CD4-positive, alpha-beta T cell (primary cell): ENCODE data around the gene TRAF6. TPM values are rescaled to one million over a fixed set of nuclear protein-coding genes. Genes with fewer than 3 reads are reported as not detected.
A peak's percentile ranks its signal among the peaks of the same experiment; 100 is the strongest.
"Not testable (repeated sequence)": the region's sequence is repeated elsewhere in the genome, so short reads cannot be mapped to it uniquely, and the experiment has no call there.

Source experiments
- ATAC-seq: fragments of 200-7000 bp; cut with Tn5 transposase; one replicate; pipeline ENCODE4 v1.10.0; 2022; ENCODE audit warnings: mild to moderate bottlenecking; ENCODE audit not compliant: poor library complexity
- CTCF ChIA-PET: fragments of 350-600 bp; sonication (Branson Sonifier 250); formaldehyde crosslinking; loops from one replicate; lab custom pipeline; 2021; ENCODE audit warnings: antibody characterized with exemption, inconsistent platforms; lab: Charles Lee
- POLR2A ChIA-PET: fragments of 350-600 bp; sonication (Branson Sonifier 250); formaldehyde crosslinking; loops from one replicate; lab custom pipeline; 2021; ENCODE audit warnings: antibody characterized with exemption, inconsistent platforms; lab: Charles Lee
- DNase-seq, 14 experiments: peaks; one replicate each; pipeline ENCODE4 v3.0.0-alpha.2; 2013 to 2020; ENCODE audit warnings: mixed read lengths in 2 of 14
- H3K27ac ChIP-seq, 2 donors: one replicate each; pipeline versions ENCODE4 v1.5.1 to v1.7.0; 2013; ENCODE audit warnings: low read length in 2 of 2, low read depth in 1 of 2, mild to moderate bottlenecking in 1 of 2
- H3K27me3 ChIP-seq, 2 experiments: 1 replicate in 1 of 2; 2 replicates in 1 of 2; pipeline versions ENCODE4 v1.6.1 to v1.7.0; 2013; ENCODE audit warnings: low read length in 2 of 2, control low read depth in 1 of 2, mild to moderate bottlenecking in 1 of 2, moderate library complexity in 1 of 2; ENCODE audit not compliant: insufficient read depth in 2 of 2, control insufficient read depth in 1 of 2
- H3K36me3 ChIP-seq: one replicate; pipeline ENCODE4 v1.6.1; 2013; ENCODE audit warnings: low read length, control low read depth; ENCODE audit not compliant: insufficient read depth
- H3K4me1 ChIP-seq: one replicate; pipeline ENCODE4 v1.6.1; 2013; ENCODE audit warnings: low read length, control low read depth; ENCODE audit not compliant: insufficient read depth
- H3K4me3 ChIP-seq: one replicate; pipeline ENCODE4 v1.5.1; 2013; ENCODE audit warnings: mild to moderate bottlenecking, low read length, moderate library complexity
- H3K9me3 ChIP-seq, 2 experiments: 1 replicate in 1 of 2; 2 replicates in 1 of 2; pipeline versions ENCODE4 v1.6.1 to v1.7.0; 2013; ENCODE audit warnings: low read length in 2 of 2, mild to moderate bottlenecking in 2 of 2, control low read depth in 1 of 2, moderate library complexity in 1 of 2; ENCODE audit not compliant: control insufficient read depth in 1 of 2, insufficient read depth in 1 of 2
- H3K27ac Mint-ChIP-seq: one replicate; pipeline ENCODE4 v1.8.0; 2020; ENCODE audit warnings: mixed read lengths
- H3K27me3 Mint-ChIP-seq: one replicate; pipeline ENCODE4 v1.8.0; 2021; ENCODE audit warnings: mixed read lengths
- H3K36me3 Mint-ChIP-seq: one replicate; pipeline ENCODE4 v1.8.0; 2021; ENCODE audit warnings: low read depth, mixed read lengths
- H3K4me1 Mint-ChIP-seq: one replicate; pipeline ENCODE4 v1.8.0; 2021; ENCODE audit warnings: low read depth, mixed read lengths
- H3K4me3 Mint-ChIP-seq: one replicate; pipeline ENCODE4 v1.8.0; 2020; ENCODE audit warnings: mild to moderate bottlenecking, mixed read lengths
- H3K9me3 Mint-ChIP-seq: one replicate; pipeline ENCODE4 v1.8.0; 2020; ENCODE audit warnings: mixed read lengths
- CTCF ChIP-seq: fragments of 200-600 bp; IDR thresholded peaks from one replicate; pipeline ENCODE4 v1.8.0; 2022; ENCODE audit warnings: antibody characterized with exemption, mild to moderate bottlenecking
- intact Hi-C, 2 experiments: fragments of 100-400 bp; cut with DNase I in 1 of 2; cut with micrococcal nuclease in 1 of 2; formaldehyde crosslinking; loops; one replicate each; pipeline versions ENCODE4 v1.15.1 to v1.9.0; 2023 to 2025; cut with DNase I, micrococcal nuclease
- total RNA-seq, 174 experiments: library from RNA in 2 of 174; stranded (reverse) in 2 of 174; gene quantifications; one replicate each; pipeline ENCODE4 v1.2.3 and lab custom pipeline; 2021 to 2026

The TRAF6 gene
- total RNA-seq, 2 experiments from 2014 or later: 27.9 to 29.0 TPM

- Mint-ChIP-seq H3K27ac (no peak overlapping the region), H3K4me1 (no peaks in the 10 kb centered on the region), H3K4me3 (no peak overlapping the region), H3K27me3 (peaks cover 25% of the 10 kb centered on the region), H3K36me3 (no peaks in the 10 kb centered on the region), H3K9me3 (no peaks in the 10 kb centered on the region)
- H3K9me3 ChIP-seq: no peaks in the 10 kb centered on the region
- ChIA-PET CTCF (no interaction called here), POLR2A (no interaction called here)
- no peak for DNase-seq
- intact Hi-C loops: no loop called here
- peaks cover 0 to 2% of the 10 kb centered on the region in 2 experiments for H3K27me3 ChIP-seq
- no peaks in the 10 kb centered on the region for H3K36me3 ChIP-seq
- TF ChIP-seq CTCF: no peak
- ATAC-seq: no peak
- H3K4me3 ChIP-seq: no peak overlapping the region
- H3K4me1 ChIP-seq: no peaks in the 10 kb centered on the region
- H3K27ac ChIP-seq: no peak overlapping the region
Measured at GRCh38 chr11:36530840-36531239, 20.8 kb upstream of the TRAF6 start.

GRCh38 chr11:36513965-36514364, 3.9 kb upstream of the TRAF6 start:
- no peak for ATAC-seq
- ChIA-PET CTCF (interaction anchor here (1.4 kb wide), 1 partner anchor 20 kb away, joined by 4 read pairs; no protein-coding TSS in a partner anchor), POLR2A (no interaction called here)
- peaks cover 12% of the 10 kb centered on the region for H3K4me1 Mint-ChIP-seq
- Histone ChIP-seq H3K36me3 (no peaks in the 10 kb centered on the region), H3K9me3 (no peaks in the 10 kb centered on the region), H3K27ac (no peak overlapping the region), H3K4me3 (no peak overlapping the region), H3K27me3 (peaks cover 0 to 3% of the 10 kb centered on the region in 2 experiments), H3K4me1 (peaks cover 14% of the 10 kb centered on the region)
- peaks cover 27% of the 10 kb centered on the region for H3K27me3 Mint-ChIP-seq
- DNase-seq: no peak
- H3K4me3 Mint-ChIP-seq: no peak overlapping the region
- no peaks in the 10 kb centered on the region for H3K9me3 Mint-ChIP-seq
- intact Hi-C loops: loop anchor here in 1 of 2 experiments (5.0 kb wide), 1 partner anchor 222 kb away; no protein-coding TSS in a partner anchor
- peaks cover 12% of the 10 kb centered on the region for H3K36me3 Mint-ChIP-seq
- no peak for TF ChIP-seq CTCF
- no peak overlapping the region for H3K27ac Mint-ChIP-seq

- ChIA-PET CTCF (no interaction called here), POLR2A (no interaction called here)
- Mint-ChIP-seq H3K27ac (no peak overlapping the region), H3K27me3 (peaks cover 17% of the 10 kb centered on the region), H3K4me1 (peaks cover 24% of the 10 kb centered on the region), H3K9me3 (no peaks in the 10 kb centered on the region), H3K36me3 (peaks cover 12% of the 10 kb centered on the region), H3K4me3 (peak overlapping the region; percentile 38)
- intact Hi-C loops: loop anchor here in 1 of 2 experiments (5.0 kb wide), 1 partner anchor 220 kb away; no protein-coding TSS in a partner anchor
- peaks cover 0 to 3% of the 10 kb centered on the region in 2 experiments for H3K27me3 ChIP-seq
- ATAC-seq (no peak), DNase-seq (no peak)
- no peak overlapping the region for H3K27ac ChIP-seq
- H3K36me3 ChIP-seq: no peaks in the 10 kb centered on the region
- H3K9me3 ChIP-seq: no peaks in the 10 kb centered on the region
- no peak overlapping the region for H3K4me3 ChIP-seq
- H3K4me1 ChIP-seq: peaks cover 19% of the 10 kb centered on the region
- TF ChIP-seq CTCF: no peak
Measured at GRCh38 chr11:36512016-36512415, 1.9 kb upstream of the TRAF6 start.

- POLR2A ChIA-PET: interaction anchor here (1.4 to 2.6 kb wide), 2 partner anchors 219 to 221 kb away, joined by 4 to 6 read pairs; partner anchors contain the start of gene COMMD9
- not testable (repeated sequence) for ATAC-seq, H3K9me3 Mint-ChIP-seq, H3K27me3 ChIP-seq, H3K27ac ChIP-seq, H3K9me3 ChIP-seq, DNase-seq, H3K4me3 ChIP-seq, H3K36me3 ChIP-seq
- H3K27ac Mint-ChIP-seq: peak overlapping the region; percentile 84
- H3K4me1 Mint-ChIP-seq: peaks cover 32% of the 10 kb centered on the region
- peaks cover 19% of the 10 kb centered on the region for H3K4me1 ChIP-seq
- H3K4me3 Mint-ChIP-seq: peak overlapping the region; percentile 99
- intact Hi-C loops: loop anchor here in 1 of 2 experiments (2.0 to 5.0 kb wide), 2 partner anchors 219 to 848 kb away; partner anchors contain the start of gene TRIM44
- H3K36me3 Mint-ChIP-seq: peaks cover 15% of the 10 kb centered on the region
- H3K27me3 Mint-ChIP-seq: peaks cover 16% of the 10 kb centered on the region
- CTCF ChIA-PET: interaction anchor here (0.7 to 3.3 kb wide), 6 partner anchors 10 to 219 kb away, joined by 3 to 29 read pairs (median 6); no protein-coding TSS in a partner anchor
Measured at GRCh38 chr11:36511062-36511461, 990 bp upstream of the TRAF6 start.
